ENCODE data around the gene PGM1. TPM values are rescaled to one million over a fixed set of nuclear protein-coding genes. Genes with fewer than 3 reads are reported as not detected.
A peak's percentile ranks its signal among the peaks of the same experiment; 100 is the strongest.

PGM1 gene
- total RNA-seq, 4 donors from 2014 or later, result 43.1 to 77.2 (median 47.4) TPM

DNA sequence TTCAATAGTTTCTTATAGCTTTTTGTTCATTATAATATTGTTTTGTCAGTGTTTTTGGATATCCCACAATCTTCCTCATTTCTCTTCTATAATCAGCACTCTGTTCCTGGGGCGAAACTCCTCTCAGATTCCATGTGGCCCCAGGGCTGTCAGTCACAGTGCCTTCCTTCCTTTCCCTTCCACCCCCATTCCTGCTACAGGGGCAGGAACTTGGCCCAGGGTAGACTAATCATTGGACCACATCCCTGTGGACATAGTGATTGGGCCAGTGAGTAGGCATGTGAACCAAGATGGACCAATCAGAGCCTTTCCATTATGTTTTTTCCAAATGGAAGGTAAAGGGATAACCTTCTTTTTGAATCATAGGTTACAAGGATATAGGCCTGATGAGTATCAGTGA lies 78.3 kb downstream of the PGM1 start:
- Histone ChIP-seq H3K27me3 (no peaks in the 10 kb centered on the region), H3K4me1 (peaks cover 12 to 57% (median 47%) of the 10 kb centered on the region in 3 donors), H3K27ac (no peak overlapping the region), H3K4me3 (no peak overlapping the region), H3K9me3 (no peaks in the 10 kb centered on the region), H3K36me3 (no peaks in the 10 kb centered on the region)
- no peak for TF ChIP-seq POLR2A (IDR thresholded peaks at IDR 0.05)
- TF ChIP-seq, protein P1, sequence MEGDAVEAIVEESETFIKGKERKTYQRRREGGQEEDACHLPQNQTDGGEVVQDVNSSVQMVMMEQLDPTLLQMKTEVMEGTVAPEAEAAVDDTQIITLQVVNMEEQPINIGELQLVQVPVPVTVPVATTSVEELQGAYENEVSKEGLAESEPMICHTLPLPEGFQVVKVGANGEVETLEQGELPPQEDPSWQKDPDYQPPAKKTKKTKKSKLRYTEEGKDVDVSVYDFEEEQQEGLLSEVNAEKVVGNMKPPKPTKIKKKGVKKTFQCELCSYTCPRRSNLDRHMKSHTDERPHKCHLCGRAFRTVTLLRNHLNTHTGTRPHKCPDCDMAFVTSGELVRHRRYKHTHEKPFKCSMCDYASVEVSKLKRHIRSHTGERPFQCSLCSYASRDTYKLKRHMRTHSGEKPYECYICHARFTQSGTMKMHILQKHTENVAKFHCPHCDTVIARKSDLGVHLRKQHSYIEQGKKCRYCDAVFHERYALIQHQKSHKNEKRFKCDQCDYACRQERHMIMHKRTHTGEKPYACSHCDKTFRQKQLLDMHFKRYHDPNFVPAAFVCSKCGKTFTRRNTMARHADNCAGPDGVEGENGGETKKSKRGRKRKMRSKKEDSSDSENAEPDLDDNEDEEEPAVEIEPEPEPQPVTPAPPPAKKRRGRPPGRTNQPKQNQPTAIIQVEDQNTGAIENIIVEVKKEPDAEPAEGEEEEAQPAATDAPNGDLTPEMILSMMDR (IDR thresholded peaks at IDR 0.05), result no peak
- no peak for DNase-seq
- intact Hi-C loops (cut with DNase I), result no loop called here
- WGBS, 2 donors, result 92% methylated on average over 1 of the region's 1 CpG

DNA sequence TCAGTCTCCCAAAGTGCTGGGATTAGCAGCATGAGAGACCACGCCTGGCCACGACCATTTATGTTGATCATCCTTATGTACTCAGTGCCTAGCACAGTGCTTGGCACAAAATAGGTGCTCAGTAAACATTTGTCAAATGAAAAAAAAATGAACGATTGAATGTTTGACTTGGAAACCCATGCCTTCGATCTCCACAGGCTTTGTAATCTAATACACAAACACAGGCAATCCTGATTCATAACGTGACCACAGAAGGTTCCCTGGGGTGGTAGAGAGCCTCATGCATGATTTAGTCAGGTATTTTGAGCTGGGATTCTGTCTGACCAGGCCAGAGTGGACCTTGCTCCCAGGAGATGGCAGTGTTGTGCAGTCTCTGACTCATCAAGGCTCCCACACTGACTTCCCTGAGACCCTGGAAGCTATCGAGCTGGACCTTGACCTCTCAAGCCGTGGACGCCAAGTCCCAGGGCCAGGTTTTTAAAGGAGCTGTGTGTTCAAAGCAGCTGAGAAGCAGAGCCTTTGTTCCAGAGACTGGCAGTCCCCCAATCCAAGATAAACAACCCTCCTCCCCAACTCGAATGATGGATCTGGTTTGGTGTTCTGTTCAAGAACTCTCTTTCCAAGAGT lies 81.1 kb downstream of the PGM1 start:
- Histone ChIP-seq H3K4me3 (no peak overlapping the region), H3K27me3 (no peaks in the 10 kb centered on the region), H3K27ac (peak overlapping the region; percentile 45 to 76 (median 66)), H3K9me3 (peaks cover 0 to 3% (median 0%) of the 10 kb centered on the region in 3 donors), H3K4me1 (peaks cover 12 to 49% (median 41%) of the 10 kb centered on the region in 3 donors), H3K36me3 (no peaks in the 10 kb centered on the region)
- no peak for DNase-seq
- intact Hi-C loops (cut with DNase I), result no loop called here
- TF ChIP-seq, protein P1 (IDR thresholded peaks at IDR 0.05), result peak; percentile 37 to 63 (median 56)
- TF ChIP-seq POLR2A (IDR thresholded peaks at IDR 0.05), result no peak
- 15 to 17% methylated on average over 7 to 8 of the region's 9 CpGs for WGBS, 2 donors

DNA sequence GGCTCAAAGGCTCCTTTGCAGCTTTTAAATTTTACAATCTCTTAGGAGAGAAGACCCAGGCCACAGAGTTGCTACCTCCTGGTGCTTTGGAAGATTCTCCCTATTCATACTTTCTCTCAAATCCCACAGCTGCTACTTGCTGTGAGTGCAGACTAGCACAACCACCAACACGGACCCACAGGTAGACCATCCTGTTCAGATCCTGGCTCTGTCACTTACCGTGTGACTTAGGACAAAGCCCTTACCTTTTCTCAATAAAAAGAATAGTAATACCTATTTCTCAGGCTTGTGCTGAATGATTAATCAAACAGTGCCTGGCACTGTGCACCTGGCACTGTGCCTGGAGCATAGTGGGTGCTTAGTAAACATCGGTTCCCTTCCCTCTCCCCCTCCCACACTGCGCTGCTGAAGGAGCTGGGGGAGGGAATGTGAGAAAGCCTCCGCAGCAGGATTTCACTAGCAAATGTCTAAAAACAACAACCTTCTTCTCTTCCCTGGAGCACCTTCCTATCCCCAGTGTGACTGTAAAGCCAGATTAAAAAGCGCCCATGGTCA lies 81.7 kb downstream of the PGM1 start:
- no peak for DNase-seq
- intact Hi-C loops (cut with DNase I), result no loop called here
- Histone ChIP-seq H3K4me1 (peaks cover 12 to 43% (median 35%) of the 10 kb centered on the region in 3 donors), H3K27me3 (no peaks in the 10 kb centered on the region), H3K27ac (peak overlapping the region; percentile 45 to 76 (median 66)), H3K4me3 (no peak overlapping the region), H3K9me3 (peaks cover 0 to 8% (median 0%) of the 10 kb centered on the region in 3 donors), H3K36me3 (no peaks in the 10 kb centered on the region)
- TF ChIP-seq, protein P1 (IDR thresholded peaks at IDR 0.05), result no peak
- TF ChIP-seq POLR2A (IDR thresholded peaks at IDR 0.05), result no peak
- WGBS, 2 donors, result 23 to 33% methylated on average over 4 to 6 of the region's 6 CpGs

DNA sequence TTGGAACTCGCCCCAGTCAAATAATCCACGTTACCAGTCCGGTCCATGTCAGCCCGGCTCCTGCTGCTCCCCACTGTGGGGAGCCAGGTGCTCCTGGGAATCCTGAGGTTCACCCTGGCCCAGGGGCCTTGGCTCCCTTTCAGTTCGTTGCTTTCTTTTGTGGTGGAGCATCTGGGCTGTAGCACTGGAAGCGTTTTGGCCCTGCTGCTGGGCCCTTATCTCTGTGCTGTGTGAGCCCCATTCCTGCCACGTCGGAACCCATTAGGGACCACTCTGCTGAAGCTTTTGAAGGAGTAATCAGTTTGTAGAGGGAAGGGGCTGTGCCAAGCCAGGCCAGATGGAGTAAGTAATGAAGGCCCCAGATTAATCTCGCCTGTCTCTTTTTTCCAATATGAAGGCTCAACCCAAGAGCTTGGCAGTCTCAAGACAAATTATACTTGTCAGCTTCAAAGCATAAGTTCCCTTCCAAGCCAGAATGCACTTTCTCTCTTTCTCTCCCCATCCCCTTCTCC lies 82.3 kb downstream of the PGM1 start:
- TF ChIP-seq, protein P1 (IDR thresholded peaks at IDR 0.05), result no peak
- TF ChIP-seq POLR2A (IDR thresholded peaks at IDR 0.05), result no peak
- Histone ChIP-seq H3K4me3 (no peak overlapping the region), H3K27ac (peak overlapping the region; percentile 45 to 76 (median 66)), H3K9me3 (peaks cover 0 to 11% (median 0%) of the 10 kb centered on the region in 3 donors), H3K36me3 (no peaks in the 10 kb centered on the region), H3K4me1 (peaks cover 12 to 38% (median 30%) of the 10 kb centered on the region in 3 donors), H3K27me3 (no peaks in the 10 kb centered on the region)
- WGBS, 2 donors, result 28 to 39% methylated on average over 4 to 7 of the region's 9 CpGs
- no peak for DNase-seq
- intact Hi-C loops (cut with DNase I), result no loop called here

DNA sequence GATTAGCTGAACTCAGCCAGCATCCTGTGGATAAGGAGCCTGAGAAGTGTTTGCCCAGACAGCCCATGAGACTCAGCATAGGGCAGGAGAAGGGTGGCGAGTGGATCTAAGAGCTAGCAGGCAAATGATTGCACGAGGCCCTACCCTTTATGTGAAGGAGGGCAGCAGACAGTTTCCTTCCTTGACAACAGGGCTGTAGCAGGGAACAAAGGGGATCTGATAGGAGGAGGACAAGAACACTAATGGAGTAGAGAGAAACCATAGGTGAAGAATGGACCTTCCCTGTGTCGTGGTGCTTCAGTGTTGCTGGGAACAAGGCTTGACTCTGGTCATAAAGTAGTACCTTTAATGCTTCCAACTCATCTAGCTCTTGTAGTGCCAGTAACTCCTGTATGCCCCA lies 84.3 kb downstream of the PGM1 start:
- DNase-seq, result no peak
- intact Hi-C loops (cut with DNase I), result no loop called here
- H3K27ac ChIP-seq, result no peak overlapping the region
- WGBS, 2 donors, result 90 to 100% methylated on average over 1 to 3 of the region's 3 CpGs
- TF ChIP-seq POLR2A (IDR thresholded peaks at IDR 0.05), result no peak
- TF ChIP-seq, protein P1 (IDR thresholded peaks at IDR 0.05), result no peak
- H3K36me3 ChIP-seq, result no peaks in the 10 kb centered on the region
- H3K4me1 ChIP-seq, result peaks cover 12 to 32% (median 28%) of the 10 kb centered on the region in 3 donors
- H3K27me3 ChIP-seq, result no peaks in the 10 kb centered on the region
- no peak overlapping the region for H3K4me3 ChIP-seq
- H3K9me3 ChIP-seq, result peaks cover 0 to 11% (median 0%) of the 10 kb centered on the region in 3 donors
